Subcutaneous abdominal adipose tissue (tissue), 5 donors: ENCODE data around the gene KCNMA1.

Experiments used
- H3K27ac ChIP-seq: one replicate; pipeline ENCODE4 v1.7.0; 2013; ENCODE audit warnings: low read depth, mild to moderate bottlenecking, inconsistent platforms, low read length, moderate library complexity
- H3K27me3 ChIP-seq, 5 donors: one replicate each; pipeline ENCODE4 v1.7.0; 2013; ENCODE audit warnings: low read length in 5 of 5, inconsistent platforms in 1 of 5; ENCODE audit not compliant: control insufficient read depth in 5 of 5, insufficient read depth in 4 of 5
- H3K36me3 ChIP-seq, 5 donors: one replicate each; pipeline ENCODE4 v1.7.0; 2013; ENCODE audit warnings: low read length in 5 of 5; ENCODE audit not compliant: control insufficient read depth in 5 of 5, insufficient read depth in 5 of 5
- H3K4me1 ChIP-seq, 5 donors: one replicate each; pipeline ENCODE4 v1.7.0; 2013; ENCODE audit warnings: low read length in 5 of 5, mild to moderate bottlenecking in 3 of 5, moderate library complexity in 1 of 5; ENCODE audit not compliant: control insufficient read depth in 5 of 5, insufficient read depth in 5 of 5
- H3K4me3 ChIP-seq, 5 donors: one replicate each; pipeline ENCODE4 v1.7.0; 2013; ENCODE audit warnings: low read length in 5 of 5, low read depth in 1 of 5
- H3K9ac ChIP-seq, 5 donors: one replicate each; pipeline ENCODE4 v1.7.0; 2013; ENCODE audit warnings: low read length in 5 of 5, mild to moderate bottlenecking in 4 of 5, moderate library complexity in 3 of 5
- H3K9me3 ChIP-seq, 5 donors: one replicate each; pipeline ENCODE4 v1.7.0; 2013; ENCODE audit warnings: low read length in 5 of 5; ENCODE audit not compliant: control insufficient read depth in 5 of 5
- donor health status: healthy.
- donor health status: healthy.
- donor health status: healthy.
- donor health status: healthy.
- donor health status: healthy.

KCNMA1 gene

DNA sequence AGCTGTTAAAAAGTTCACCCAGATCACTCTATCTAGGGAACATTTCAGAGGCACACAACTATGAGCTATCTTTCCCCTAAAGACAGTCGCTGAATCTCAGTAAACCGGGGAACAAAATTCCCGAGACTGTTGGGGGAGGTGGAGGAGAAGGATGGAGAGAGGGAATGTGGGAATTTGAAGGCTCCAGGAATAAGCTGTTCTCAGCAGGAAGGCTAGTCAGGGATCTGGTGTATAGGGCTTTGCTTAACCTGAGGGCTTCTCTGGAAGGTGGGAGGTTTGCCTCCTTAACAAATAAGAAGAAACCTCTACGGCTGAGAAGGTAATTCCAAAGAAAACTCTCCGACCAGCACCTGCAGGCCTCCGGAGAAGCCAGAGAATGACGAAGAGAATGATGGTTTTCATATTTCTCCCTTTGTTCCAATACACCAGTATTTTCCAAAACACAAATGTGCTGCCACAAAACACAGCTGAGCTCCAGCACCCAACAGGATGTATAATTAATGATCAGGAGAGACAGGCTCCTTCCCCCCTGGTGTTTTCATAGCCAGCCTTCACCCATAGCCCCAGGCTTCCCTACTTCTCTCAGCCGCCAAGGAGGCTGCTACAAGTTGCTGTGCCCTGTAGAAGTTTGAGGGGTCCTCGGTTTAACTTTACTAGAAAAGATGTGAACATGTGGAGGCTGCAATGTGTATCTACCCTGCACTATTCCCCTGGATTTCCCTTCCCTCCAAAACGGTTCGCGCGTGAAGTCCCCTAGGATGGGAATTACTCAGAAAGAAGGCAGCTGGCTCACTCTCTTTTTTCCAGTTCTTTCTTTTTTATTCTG, 2.0 kb downstream of the KCNMA1 start:
- Histone ChIP-seq H3K27ac (no peak overlapping the region), H3K4me1 (peaks cover 0 to 16% (median 4%) of the 10 kb centered on the region in 5 donors), H3K4me3 (peak overlapping the region in 4 of 5 donors; percentile 22 to 64 (median 52)), H3K27me3 (peaks cover 34 to 47% (median 35%) of the 10 kb centered on the region in 5 donors), H3K9ac (no peak overlapping the region), H3K9me3 (no peaks in the 10 kb centered on the region), H3K36me3 (no peaks in the 10 kb centered on the region)

DNA sequence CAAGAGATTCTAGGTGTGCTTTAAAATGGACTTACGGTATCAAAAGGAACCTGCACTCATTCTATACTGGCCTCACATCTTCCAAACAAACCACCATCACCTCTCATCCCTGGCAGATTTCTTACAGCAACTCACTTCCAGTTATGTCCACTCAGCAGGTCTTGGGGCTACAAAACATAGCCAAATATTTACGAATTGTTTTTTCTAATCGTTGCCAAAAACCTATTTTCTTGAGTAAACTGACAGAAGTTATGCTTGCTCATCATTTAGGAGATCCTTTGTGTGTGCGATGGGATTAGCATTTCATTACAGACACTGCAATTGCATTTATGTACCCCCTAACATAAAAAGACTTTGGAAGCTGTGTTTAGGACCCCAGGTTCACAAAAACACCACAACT, 2.7 kb downstream of the KCNMA1 start:
- peaks cover 28 to 41% (median 31%) of the 10 kb centered on the region in 5 donors for H3K27me3 ChIP-seq
- H3K4me3 ChIP-seq = no peak overlapping the region
- no peak overlapping the region for H3K27ac ChIP-seq
- no peaks in the 10 kb centered on the region for H3K36me3 ChIP-seq
- H3K4me1 ChIP-seq = peaks cover 0 to 22% (median 4%) of the 10 kb centered on the region in 5 donors
- no peak overlapping the region for H3K9ac ChIP-seq
- no peaks in the 10 kb centered on the region for H3K9me3 ChIP-seq

DNA sequence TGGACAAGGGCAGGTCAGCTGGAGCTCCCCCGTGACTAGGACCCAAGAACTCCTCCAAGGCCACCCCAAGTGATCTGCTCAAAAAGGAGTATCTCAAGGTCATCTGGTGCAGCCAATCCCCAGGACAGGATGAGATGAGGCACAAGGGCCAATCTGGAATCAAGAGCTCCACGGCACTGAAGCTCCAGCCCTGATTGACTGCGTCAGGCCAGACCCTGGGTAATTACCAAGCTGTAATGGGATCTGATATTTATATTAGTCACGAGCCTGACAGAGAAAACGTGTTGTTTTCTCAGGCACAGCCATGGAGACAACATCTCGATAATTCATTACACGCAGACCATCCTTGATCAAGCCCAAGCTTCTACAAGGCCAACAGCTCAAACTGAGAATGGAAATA, 4.2 kb downstream of the KCNMA1 start:
- Histone ChIP-seq H3K9me3 (no peaks in the 10 kb centered on the region), H3K9ac (no peak overlapping the region), H3K27ac (no peak overlapping the region), H3K4me3 (no peak overlapping the region), H3K4me1 (peaks cover 0 to 23% (median 4%) of the 10 kb centered on the region in 5 donors), H3K27me3 (peaks cover 17 to 26% (median 23%) of the 10 kb centered on the region in 5 donors), H3K36me3 (no peaks in the 10 kb centered on the region)

DNA sequence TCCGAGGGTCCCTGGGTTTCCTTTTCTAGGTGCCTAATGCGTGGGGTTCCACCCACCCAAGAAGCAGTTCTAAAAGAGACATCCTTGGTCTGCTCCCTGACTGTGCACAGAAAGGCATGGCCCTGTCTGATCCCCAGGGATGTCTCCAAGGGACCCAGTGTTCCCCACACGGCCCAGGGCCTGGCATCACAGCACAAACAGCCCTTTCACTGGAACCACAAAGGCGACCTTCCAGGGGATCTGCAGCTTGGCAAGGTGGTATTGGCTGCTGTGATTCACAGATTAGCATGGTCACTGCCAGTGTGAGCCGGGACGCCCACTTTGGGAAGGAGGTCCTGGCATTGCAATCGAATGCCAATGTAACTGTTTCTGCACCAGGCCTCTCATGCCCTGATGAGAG, 6.4 kb downstream of the KCNMA1 start:
- Histone ChIP-seq H3K27me3 (peaks cover 7 to 14% (median 13%) of the 10 kb centered on the region in 5 donors), H3K27ac (no peak overlapping the region), H3K36me3 (no peaks in the 10 kb centered on the region), H3K4me1 (peaks cover 0 to 11% (median 0%) of the 10 kb centered on the region in 5 donors), H3K9me3 (no peaks in the 10 kb centered on the region), H3K4me3 (no peak overlapping the region), H3K9ac (no peak overlapping the region)

DNA sequence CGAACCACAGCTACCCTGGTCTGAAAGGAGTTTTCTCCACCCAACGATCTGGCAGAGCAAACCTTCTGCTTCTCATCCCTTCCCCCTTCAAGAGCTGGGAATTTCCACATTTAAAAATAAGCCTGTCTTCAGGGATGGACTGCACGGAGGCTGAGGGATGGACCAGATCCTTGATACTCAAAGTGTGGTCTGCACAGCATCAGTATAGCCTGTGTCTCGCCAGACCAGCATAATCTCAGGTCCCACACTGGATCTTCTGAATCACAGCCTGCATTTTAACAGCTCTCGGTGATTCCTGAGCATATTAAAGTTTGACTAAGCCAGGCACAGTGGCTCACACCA, 7.1 kb downstream of the KCNMA1 start:
- Histone ChIP-seq H3K4me1 (peaks cover 0 to 7% (median 0%) of the 10 kb centered on the region in 5 donors), H3K9ac (no peak overlapping the region), H3K27me3 (peaks cover 2 to 7% (median 6%) of the 10 kb centered on the region in 5 donors), H3K4me3 (no peak overlapping the region), H3K27ac (no peak overlapping the region), H3K36me3 (no peaks in the 10 kb centered on the region), H3K9me3 (no peaks in the 10 kb centered on the region)

DNA sequence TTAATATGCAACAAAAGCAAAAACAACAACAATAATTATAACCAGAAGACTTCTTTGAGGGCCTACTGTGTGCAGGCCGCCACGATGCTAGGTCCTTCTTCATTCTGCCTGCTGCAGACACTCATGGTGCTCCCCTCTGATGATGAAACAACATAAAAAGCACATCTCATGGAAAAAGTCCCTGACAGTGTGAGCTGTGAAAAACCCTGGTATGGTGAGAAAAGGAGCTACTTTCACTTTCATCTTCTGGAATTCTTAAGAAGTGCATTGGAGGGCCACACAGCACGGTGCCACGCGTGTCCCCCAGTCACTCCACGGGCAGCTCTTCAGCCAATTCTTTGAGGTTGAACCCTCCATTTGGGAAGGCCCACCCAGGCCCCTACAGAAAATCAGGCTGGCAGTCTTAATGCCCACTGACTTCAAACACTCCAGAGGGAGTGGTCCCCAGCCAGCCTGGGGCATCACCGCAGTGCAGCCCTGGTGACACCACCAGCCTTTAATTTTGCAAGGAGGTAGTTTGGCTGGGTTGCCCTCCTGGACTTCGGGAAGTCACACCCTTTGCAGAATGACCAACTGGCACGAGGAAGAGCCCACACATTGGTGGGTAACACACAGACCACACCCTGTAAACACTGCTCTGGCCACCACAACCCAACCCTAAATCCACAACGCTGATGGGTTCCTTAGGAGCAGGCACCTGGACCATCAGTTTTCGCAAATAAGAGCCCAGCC, 7.7 kb downstream of the KCNMA1 start:
- no peaks in the 10 kb centered on the region for H3K9me3 ChIP-seq
- peaks cover 0 to 7% (median 0%) of the 10 kb centered on the region in 5 donors for H3K4me1 ChIP-seq
- H3K27ac ChIP-seq = no peak overlapping the region

DNA sequence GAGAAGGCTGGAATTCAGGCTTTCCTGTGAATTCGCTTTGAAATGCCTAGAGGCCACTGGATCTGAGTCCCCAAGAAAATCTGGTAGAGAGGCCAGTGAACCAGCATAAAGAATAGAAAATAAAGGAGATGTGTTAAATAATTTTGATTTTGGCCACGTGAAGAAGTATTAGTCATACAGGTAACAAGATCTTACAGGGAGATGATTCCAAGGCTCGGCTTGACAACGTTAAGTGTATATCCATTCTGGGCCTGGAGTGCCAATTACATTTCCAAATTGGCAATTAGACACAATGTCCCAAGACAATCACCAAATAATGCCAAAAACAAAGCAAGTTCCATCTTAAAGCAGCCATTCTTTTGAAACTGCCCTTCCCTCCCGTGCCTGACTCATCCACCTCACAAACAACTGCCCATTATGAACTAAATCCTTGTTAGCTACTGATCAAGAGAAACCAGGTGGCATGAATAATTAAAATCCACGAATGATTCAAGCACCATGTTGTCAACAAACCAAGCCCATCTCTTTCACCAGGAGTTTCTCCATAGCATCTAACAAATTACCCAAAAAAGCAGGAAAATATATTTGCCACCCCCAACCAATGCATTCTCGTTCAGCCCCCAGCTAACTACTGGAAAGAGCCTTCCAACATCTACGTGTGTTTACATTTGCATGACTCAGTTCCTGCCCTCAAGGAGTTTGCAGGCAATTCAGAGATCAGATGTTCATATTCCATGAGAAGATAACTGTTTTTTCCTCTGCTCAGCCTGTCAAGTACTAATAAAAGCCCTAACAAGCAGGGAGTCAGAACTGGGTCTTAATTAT, 8.5 kb downstream of the KCNMA1 start:
- peaks cover 0 to 6% (median 2%) of the 10 kb centered on the region in 5 donors for H3K27me3 ChIP-seq
- no peaks in the 10 kb centered on the region for H3K36me3 ChIP-seq
- no peak overlapping the region for H3K9ac ChIP-seq
- no peaks in the 10 kb centered on the region for H3K9me3 ChIP-seq
- H3K4me1 ChIP-seq = peaks cover 0 to 7% (median 0%) of the 10 kb centered on the region in 5 donors
- H3K27ac ChIP-seq = no peak overlapping the region
- no peak overlapping the region for H3K4me3 ChIP-seq

More for the DNA sequence above, 7.7 kb downstream of the KCNMA1 start:
- no peaks in the 10 kb centered on the region for H3K36me3 ChIP-seq
- peaks cover 2 to 6% (median 5%) of the 10 kb centered on the region in 5 donors for H3K27me3 ChIP-seq
- H3K9ac ChIP-seq = no peak overlapping the region
- H3K4me3 ChIP-seq = no peak overlapping the region

DNA sequence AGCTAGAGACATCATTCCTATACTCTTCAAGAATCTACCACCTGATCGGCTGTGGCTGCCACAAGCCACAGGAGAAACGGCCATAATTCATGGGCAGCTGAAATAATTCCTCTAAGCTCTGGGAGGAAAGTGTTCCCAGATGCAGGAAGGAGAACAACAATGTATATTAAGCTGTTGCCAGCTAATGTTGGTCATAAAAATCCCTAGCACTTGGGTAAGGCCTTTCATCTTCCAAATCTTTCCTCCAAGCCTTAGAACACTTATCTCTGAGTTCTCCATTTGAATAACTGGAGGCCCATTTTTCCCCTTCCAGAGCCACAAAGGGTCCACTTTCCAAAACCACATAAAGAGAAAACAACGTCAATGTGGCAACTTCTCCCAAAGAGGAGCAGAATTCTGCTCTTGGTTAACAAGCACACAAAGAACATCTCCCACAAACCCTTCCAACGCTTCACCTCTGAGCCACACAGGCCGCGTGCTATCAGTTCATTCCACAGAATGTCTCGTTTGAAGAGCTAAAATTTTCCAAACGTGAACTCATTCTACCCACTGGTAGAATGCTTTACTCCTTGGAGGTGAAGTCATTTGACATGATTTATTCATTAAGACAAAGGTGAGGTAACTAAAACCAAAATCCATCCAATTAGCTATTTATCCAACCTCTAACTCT, 11.2 kb downstream of the KCNMA1 start:
- Histone ChIP-seq H3K4me1 (peaks cover 0 to 7% (median 0%) of the 10 kb centered on the region in 5 donors), H3K4me3 (no peak overlapping the region), H3K36me3 (no peaks in the 10 kb centered on the region), H3K9me3 (no peaks in the 10 kb centered on the region), H3K27ac (no peak overlapping the region), H3K27me3 (peaks cover 0 to 3% (median 0%) of the 10 kb centered on the region in 5 donors), H3K9ac (no peak overlapping the region)

DNA sequence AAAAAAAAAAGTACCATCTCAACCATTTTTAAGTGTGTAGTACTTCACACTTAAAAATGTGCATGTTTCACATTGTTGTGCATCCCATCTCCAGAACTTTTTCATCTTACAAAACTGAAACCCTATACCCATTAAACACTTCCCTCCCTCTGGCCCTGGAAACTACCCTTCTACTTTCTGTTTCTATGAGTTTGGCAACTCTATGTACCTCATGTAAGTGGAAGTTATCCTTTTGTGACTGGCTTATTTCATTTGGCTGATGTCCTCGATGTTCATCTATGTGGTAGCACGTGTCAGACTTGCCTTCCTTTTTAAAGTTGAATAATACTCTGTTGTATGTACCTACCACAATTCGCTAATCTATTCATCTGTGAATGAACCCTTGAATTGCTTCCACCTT, 12.2 kb downstream of the KCNMA1 start:
- Histone ChIP-seq H3K9me3 (no peaks in the 10 kb centered on the region), H3K27ac (no peak overlapping the region), H3K36me3 (no peaks in the 10 kb centered on the region), H3K4me3 (no peak overlapping the region), H3K9ac (no peak overlapping the region), H3K4me1 (peaks cover 0 to 10% (median 0%) of the 10 kb centered on the region in 5 donors), H3K27me3 (no peaks in the 10 kb centered on the region)
